GM21717 (cell line): Measurements from ENCODE around the gene EPS15.
A peak's percentile ranks its signal among the peaks of the same experiment; 100 is the strongest.
"Not testable (repeated sequence)": the region's sequence is repeated elsewhere in the genome, so short reads cannot be mapped to it uniquely, and the experiment has no call there.

ENCODE experiments used
- ATAC-seq: cut with Tn5 transposase; IDR thresholded peaks from one replicate; pipeline ENCODE4 v1.9.1; 2021; ENCODE audit warnings: mild to moderate bottlenecking, moderate library complexity; ENCODE audit not compliant: unreplicated experiment

EPS15 gene

DNA sequence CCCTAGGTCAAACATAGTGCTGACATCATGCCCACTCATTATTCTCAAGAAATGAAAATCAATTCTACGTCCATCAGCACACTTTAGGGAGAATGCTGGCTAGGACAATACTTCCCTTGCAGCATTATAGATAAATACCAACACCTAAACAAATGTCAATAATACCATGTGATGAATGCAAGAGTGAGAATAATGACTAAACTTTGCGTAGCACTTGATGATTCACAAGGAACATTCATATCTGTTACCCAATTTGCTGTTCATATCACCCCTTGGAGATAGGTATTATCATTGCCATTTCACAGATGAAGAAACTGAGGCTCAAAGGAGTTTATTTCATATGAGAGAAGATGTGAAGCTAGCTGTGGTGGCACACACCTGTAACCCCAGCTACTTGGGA lies 24.8 kb upstream of the EPS15 start:
- ATAC-seq: no peak

- no peak for ATAC-seq
Observed at GRCh38 chr1:51542158-51542953, 23.3 kb upstream of the EPS15 start.

DNA sequence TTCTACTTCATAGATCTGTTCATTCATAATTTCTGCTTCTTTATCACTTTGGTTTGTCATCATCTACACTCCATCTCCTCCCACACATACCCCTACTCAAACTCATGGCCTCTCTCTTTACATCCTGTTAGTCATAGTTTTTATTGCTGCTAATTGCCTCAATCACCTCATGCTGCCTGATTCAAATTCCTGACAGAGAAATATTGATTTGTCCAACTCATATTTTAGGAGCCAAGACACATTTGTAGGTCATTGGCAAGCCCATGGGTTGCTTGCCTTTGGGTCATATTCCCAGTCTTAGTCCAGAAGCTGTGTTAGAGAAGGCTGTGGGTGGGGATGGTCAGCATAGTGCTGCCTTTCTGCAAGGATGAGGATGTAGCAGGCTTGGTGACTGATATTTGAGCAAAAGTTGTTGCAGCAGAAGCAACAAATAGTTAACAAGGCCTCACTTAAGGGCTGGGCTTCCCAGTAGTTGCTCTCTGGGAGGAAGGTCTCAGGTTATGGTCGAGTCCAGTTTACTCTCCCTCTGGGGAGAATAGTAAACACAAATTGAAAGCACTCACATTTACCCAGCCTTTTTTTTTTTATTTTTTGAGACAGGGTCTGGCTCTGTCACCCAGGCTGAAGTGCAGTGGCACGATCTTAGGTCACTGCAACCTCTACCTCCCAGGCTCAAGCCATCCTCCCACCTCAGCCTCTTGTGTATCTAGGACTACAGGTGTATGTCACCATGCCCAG lies 22.4 kb upstream of the EPS15 start:
- ATAC-seq: no peak

DNA sequence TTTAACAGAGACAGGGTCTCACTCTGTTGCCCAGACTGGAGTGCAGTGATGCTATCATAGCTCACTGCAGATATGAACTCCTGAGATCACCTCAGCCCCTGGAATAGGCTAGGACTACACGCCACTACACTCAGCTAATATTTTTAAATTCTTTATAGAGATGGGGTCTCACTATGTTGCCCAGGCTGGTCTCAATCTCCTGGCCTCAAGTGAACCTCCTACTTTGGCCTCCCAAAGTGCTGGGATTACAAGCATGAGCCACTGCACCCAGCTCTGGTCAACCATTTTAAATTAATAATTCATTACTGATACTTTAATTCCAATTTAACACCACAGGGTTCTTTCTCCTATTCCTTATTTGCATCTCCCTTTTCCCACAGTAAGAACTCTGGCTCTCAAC lies 18.5 kb upstream of the EPS15 start:
- ATAC-seq: no peak

DNA sequence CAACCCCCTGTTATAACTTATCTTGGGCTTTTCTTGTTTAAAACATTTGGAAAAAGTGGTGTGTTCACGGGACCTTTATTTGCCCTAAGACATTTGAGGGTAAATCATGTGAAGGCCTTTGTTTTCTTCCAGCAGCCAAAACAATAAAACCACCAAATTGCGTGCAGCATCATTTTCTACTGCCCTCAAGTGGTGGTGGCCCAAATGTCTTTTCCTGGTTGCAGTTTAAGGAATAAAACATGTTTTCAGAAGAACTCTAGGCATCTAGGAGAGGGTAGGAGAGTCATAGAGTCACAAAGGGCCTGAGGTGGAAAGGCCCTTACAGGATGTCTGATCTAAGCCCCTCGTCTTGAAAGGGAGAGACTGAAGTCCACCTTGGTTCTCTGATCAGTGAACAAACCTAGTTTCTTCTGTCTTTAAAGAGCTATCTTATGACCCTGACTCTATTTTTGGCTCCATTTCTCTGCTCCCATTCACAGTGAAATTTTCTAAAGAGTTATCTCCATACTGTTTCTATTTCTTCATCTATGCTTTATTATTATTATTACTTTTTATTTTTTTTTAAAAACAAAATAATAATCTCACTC lies 16.0 kb upstream of the EPS15 start:
- ATAC-seq: no peak

GRCh38 chr1:51534447-51534846 lies 15.4 kb upstream of the EPS15 start:
- no peak for ATAC-seq

DNA sequence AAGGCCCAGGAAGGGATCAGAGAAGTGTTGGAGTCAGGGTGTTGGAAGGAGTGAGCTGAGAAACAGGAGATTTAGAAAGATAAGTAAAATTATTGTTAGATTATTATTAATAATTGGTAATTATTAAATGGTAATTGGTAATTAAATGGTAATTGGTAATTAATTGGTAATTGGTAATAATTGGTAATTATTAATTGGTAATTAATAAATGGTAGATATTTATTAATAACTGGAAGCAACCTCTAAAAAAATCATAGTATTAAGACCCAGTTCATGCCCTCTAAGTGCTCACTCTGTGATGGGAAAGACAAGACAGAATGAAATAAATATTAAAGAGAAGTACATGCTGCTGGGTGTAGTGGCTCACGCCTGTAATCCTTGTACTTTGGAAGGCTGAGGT lies 13.8 kb upstream of the EPS15 start:
- no peak for ATAC-seq

DNA sequence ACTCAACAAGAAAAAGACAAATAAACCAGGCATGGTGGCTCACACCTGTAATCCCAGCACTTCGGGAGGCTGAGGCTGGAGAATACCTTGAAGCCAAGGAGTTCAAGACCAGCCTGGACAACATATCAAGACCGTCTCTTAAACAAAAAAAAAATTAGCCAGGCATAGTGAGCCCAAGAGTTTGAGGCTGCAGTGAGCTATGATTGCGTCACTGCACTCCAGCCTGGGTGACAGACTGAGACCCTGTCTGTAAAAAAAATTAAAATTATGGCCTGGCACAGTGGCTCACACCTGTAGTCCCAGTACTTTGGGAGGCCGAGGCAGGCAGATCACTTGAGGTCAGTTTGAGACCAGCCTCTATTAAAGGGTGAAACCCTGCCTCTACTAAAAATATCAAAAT lies 11.4 kb upstream of the EPS15 start:
- ATAC-seq: not testable (repeated sequence)

GRCh38 chr1:51527144-51527543 lies 8.1 kb upstream of the EPS15 start:
- no peak for ATAC-seq

DNA sequence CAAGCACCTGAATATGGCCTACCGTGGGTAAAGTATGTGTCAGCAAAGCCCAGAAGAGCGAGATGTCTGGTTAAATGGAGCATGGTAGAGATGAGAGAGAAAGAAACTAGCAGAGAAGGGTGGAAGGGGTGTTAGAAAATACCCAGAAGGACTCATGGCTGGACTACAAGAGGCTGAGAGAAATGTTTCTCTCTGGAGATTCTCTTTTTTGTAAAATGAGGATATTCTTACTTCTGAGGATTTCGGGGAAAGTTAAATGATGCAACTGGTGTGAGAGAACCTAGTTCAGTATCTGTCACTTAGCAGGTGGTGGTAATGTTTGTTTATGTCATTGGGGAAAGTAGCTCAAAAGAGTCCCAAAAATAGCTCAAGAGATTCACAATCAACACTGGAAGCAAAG lies 7.2 kb upstream of the EPS15 start:
- no peak for ATAC-seq

- ATAC-seq: no peak
Observed at GRCh38 chr1:51525295-51525694, 6.2 kb upstream of the EPS15 start.

DNA sequence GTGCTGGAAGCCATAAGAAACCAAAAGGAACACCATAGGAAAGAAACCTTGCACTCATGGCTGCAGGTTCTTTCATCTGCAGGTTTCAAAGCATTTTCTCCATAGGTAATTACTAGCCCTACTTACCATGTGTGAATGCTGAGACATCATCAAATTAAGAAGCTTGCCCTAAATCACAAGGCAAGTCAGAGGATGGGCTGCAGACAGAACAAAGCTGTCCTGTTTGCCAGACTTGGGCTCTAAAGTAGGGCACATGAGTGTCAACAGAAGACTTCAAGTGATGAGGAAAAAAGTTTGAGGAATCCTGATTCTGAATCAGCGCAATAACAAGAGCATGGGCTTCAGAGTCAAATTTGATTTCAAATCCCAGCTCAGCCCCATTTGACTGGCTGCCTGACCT lies 5.8 kb upstream of the EPS15 start:
- ATAC-seq: no peak

- no peak for ATAC-seq
Observed at GRCh38 chr1:51523931-51524330, 4.9 kb upstream of the EPS15 start.

DNA sequence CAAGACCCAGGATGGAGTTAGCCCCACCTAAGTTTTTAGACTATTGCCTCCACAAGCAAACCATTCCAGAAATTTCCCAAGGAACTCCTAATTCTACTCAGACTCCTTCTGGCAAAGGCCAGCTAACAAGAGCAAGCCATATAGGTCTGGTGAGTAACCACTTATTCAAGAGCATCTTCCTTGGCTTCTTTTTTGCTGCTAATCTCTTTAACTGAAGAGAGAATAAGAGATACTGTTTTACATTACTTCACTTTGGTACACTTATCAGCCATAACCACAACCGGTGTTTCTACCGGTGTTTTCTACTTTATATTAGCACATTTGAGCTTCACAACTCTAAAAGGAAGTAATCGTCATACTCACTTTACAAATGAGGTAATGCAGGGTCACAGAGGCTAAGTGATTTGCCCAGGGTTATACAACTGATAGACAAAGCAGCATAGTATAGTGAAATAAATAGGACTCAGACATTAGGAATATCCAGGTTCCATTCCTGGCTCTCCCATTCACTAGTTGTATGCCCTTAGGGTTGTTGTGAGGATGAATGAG lies 1.7 kb upstream of the EPS15 start:
- ATAC-seq: no peak

DNA sequence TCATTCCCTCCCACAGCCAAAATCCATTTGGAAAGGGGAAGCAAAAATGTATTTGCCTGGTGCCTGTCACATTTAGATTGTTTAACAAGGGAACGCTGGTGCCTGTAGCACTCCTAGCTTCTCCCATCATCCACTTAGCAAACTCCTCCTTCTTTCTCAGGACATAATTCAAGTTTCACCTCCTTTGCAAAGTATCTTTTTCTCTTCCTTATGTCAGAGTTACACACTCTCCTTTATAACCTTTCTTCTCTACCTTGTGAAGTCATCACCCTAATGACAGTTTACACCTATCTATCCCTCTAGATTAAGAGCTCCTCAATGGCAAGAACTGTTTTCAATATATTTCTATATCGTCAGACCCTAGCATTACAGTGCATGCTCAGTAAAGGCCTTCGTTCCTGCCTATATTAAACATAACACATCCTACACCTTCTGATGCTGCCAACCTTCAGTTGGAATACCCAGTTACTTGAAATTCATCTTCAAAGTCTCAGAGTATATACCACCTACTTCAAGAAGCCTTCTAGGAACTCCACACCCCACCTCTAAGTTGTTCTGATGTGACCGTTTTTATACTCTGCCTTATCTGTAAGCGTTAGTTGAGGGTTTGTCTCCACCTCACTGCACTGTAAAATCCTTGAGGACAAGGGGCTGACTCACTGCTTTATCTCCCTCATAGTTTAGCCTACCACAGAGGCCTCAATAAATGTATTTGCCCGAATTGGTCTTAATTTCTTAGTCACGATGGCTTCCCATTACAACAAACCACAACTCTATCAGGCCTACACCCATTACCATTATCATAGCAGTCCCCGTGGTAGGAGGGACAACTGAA lies 1.0 kb upstream of the EPS15 start:
- no peak for ATAC-seq

GRCh38 chr1:51518586-51519047 lies 449 bp downstream of the EPS15 start:
- peak; percentile 31 for ATAC-seq

DNA sequence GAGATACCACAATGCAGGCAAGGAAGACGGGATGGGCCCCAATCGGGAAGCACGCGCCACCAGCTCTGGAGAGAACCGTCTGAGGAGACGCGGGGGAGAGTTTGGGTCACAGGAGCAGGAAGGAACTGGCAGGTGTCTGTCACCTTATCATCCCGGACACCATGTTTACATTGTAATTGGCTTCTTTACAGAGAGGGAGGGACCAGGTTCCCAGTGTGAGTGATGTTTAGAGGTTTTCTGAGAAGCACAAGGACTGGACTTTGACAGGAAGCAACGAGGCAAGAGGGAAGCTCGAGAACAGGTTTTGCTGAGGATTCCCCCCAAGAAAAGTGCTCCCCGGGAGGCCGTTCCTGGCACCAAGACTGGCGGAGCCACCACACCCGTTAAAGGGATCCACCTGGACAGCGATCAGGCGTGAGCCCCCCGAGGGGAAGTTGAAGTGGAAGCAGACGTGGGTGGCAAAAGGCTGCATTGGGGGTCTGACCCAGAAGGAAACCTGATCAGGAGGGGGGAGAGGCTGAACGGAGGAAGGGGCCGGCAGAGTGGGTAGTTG lies 957 bp downstream of the EPS15 start:
- peak; percentile 36 for ATAC-seq

DNA sequence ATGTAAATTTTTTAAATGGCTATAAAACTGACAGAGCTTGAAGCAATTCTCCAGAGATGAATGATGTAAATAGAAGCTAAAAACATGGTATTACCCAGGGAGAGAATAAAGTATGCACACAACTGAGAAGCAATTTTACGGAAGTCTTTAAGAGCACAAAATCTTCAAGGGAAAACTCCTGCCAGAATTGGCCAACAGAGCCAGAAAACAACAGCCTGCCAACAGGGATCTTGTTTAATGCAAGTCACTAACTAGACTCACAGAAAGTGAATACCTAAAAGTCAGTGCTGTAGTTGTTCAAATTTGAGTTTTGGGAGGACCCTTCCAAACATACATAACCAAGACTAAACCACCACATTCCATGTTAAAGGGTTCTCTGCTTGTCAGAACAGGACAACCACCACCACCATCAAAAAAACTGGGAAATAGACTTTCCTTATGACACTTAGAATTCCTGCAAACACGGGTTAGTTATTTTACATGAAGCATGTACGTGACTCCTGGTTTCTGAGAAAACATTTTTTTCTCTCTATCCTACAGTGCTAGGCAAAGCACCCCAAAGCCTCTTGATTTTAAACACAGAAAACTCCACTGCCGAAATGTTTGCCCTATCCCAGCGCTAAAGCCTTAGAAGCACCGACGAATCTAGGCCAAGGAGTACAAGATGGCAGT lies 1.6 kb downstream of the EPS15 start:
- no peak for ATAC-seq

DNA sequence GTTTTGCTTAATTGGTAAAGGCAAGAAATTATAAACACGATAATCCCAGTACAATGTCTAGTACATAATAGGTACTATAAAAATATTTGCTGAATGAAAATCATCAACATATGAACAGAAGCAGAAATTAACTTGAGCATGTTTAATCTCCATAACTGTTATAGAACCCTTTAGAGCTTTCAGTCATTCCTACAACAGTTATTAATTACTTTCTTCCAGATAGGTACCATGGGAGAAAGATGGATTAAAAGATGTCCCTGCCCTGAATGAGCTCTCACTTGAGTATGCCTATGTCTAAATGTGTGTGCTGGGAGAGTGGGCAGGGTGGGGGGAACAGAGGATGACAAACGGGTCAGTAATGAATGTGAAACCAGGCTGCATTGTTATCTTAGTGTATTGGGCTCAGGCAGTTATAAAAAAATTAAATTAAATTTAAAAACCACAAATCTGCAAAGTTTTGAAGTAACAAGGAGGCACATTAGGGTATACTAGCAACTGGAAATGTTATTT lies 2.4 kb downstream of the EPS15 start:
- ATAC-seq: no peak
